GM12878 (cell line): ENCODE data around the gene MIER1. TPM values are rescaled to one million over a fixed set of nuclear protein-coding genes. Genes with fewer than 3 reads are reported as not detected.

Source experiments
- ATAC-seq: fragments of 200-7000 bp; cut with Tn5 transposase; 3 replicates; pipeline ENCODE4 v1.9.1; 2020; ENCODE audit warnings: mild to moderate bottlenecking, moderate library complexity
- BruUV-seq: library from RNA; stranded (reverse); fragments of 400-500 nt; replicated peaks from 2 replicates; lab custom pipeline; 2021; lab: Mats Ljungman, UMichigan
- CTCF ChIA-PET: fragments of 300-600 bp; sonication (Branson Sonifier 250); formaldehyde crosslinking; extraction: SDS; loops from one replicate; lab custom pipeline; 2021; ENCODE audit warnings: inconsistent platforms; lab: Yijun Ruan, JAX
- POLR2A ChIA-PET: fragments of 350-600 bp; formaldehyde crosslinking; extraction: SDS; loops from one replicate; lab custom pipeline; 2021; ENCODE audit warnings: inconsistent platforms; lab: Charles Lee
- RAD21 ChIA-PET: fragments of 300-600 bp; sonication (Branson Sonifier 250); formaldehyde crosslinking; loops from one replicate; lab custom pipeline; 2023; ENCODE audit warnings: antibody characterized with exemption; ENCODE audit not compliant: unreplicated experiment; lab: Charles Lee
- SMC1A ChIA-PET: fragments of 300-600 bp; sonication (Branson Sonifier 250); formaldehyde crosslinking; loops from one replicate; lab custom pipeline; 2023; ENCODE audit not compliant: unreplicated experiment, uncharacterized antibody; lab: Charles Lee
- DNase-seq: peaks from one replicate; pipeline ENCODE4 v3.0.0-alpha.2; 2011; ENCODE audit warnings: low read depth, low spot score
- FAIRE-seq: peaks from 3 replicates; lab custom pipeline; 2011; peaks lifted over from hg19 to GRCh38; lab: Jason Lieb, UNC
- H2AFZ ChIP-seq: 2 replicates; pipeline ENCODE4 v1.6.0; 2011; ENCODE audit warnings: low read depth, low read length, control low read depth; ENCODE audit not compliant: control insufficient read depth
- H3K27ac ChIP-seq: 2 replicates; pipeline ENCODE4 v1.5.1; 2011; ENCODE audit warnings: control low read depth; ENCODE audit not compliant: control insufficient read depth, insufficient read depth
- H3K27me3 ChIP-seq, 2 experiments: replicated peaks in 1 of 2; 2 replicates each; pipeline versions ENCODE4 v1.6.0 to v1.6.1; 2011; ENCODE audit warnings: low read length in 1 of 2; ENCODE audit not compliant: control insufficient read depth in 2 of 2, insufficient read depth in 2 of 2
- H3K36me3 ChIP-seq, 2 experiments: 2 replicates each; pipeline ENCODE4 v1.5.1; 2011; ENCODE audit warnings: low read length in 1 of 2; ENCODE audit not compliant: control insufficient read depth in 2 of 2, insufficient read depth in 2 of 2
- H3K4me1 ChIP-seq: 2 replicates; pipeline ENCODE4 v1.6.1; 2011; ENCODE audit warnings: mild to moderate bottlenecking, low read length, moderate library complexity, mixed read lengths; ENCODE audit not compliant: control insufficient read depth, insufficient read depth
- H3K4me2 ChIP-seq: 2 replicates; pipeline ENCODE4 v1.6.0; 2011; ENCODE audit warnings: control low read depth; ENCODE audit not compliant: control insufficient read depth, insufficient read depth
- H3K4me3 ChIP-seq: fragments of 200-600 bp; sonication (generic); 2 replicates; pipeline ENCODE4 v1.5.1; 2016
- H3K79me2 ChIP-seq: 2 replicates; pipeline ENCODE4 v1.6.0; 2011; ENCODE audit warnings: low read length; ENCODE audit not compliant: control insufficient read depth, insufficient read depth
- H3K9ac ChIP-seq: 2 replicates; pipeline ENCODE4 v1.8.0; 2011; ENCODE audit warnings: low read length, control low read depth, mixed read lengths; ENCODE audit not compliant: control insufficient read depth, insufficient read depth
- H3K9me3 ChIP-seq: replicated peaks from 3 replicates; pipeline ENCODE4 v1.5.1; 2011; ENCODE audit warnings: mild to moderate bottlenecking, low read length; ENCODE audit not compliant: control insufficient read depth, insufficient read depth
- H4K20me1 ChIP-seq: 2 replicates; pipeline ENCODE4 v1.6.0; 2011; ENCODE audit not compliant: control insufficient read depth, insufficient read depth
- YBX1 ChIP-seq: fragments of 450-650 bp; IDR thresholded peaks from 2 replicates; pipeline ENCODE4 v1.6.1; 2016; ENCODE audit warnings: antibody characterized with exemption
- WGBS: methylation state at CpG from one replicate; pipeline ENCODE4 v1.1.6; 2016; ENCODE audit warnings: low lambda C conversion rate; ENCODE audit not compliant: insufficient replicate concordance, insufficient coverage; ENCODE audit errors: missing lambda C conversion rate; 5-methylcytosine and 5-hydroxymethylcytosine counted together
- in situ Hi-C: fragments of 300-500 bp; cut with MboI; formaldehyde crosslinking; loops from 9 replicates; pipeline ENCODE4 v1.14.3; 2018; ENCODE audit warnings: mixed read lengths
- intact Hi-C: fragments of 100-400 bp; cut with micrococcal nuclease; formaldehyde crosslinking; loops from one replicate; pipeline ENCODE4 v1.14.2; 2022; ENCODE audit not compliant: unreplicated experiment
- polyA plus RNA-seq, 11 experiments: library from polyadenylated mRNA; depleted of rRNA in 4 of 11; unstranded in 6 of 11; stranded (reverse) in 5 of 11; fragments of >200 nt; fragmentation: Nextera tagmentation in 4 of 11; fragmentation: Illumina TruSeq in 1 of 11; extraction: Ambion mirVana in 4 of 11; extraction: Trizol in 1 of 11; gene quantifications; 1 replicate in 1 of 11; 2 replicates in 10 of 11; pipeline versions ENCODE4 v1.2.1 to v1.2.3, GENCODE V29; 2011 to 2016; ENCODE audit warnings: inconsistent platforms in 2 of 11, missing spikeins in 2 of 11, low read depth in 1 of 11
- total RNA-seq, 4 experiments: library from RNA; depleted of rRNA in 3 of 4; stranded (reverse); fragments of >200 nt in 3 of 4; fragmentation: Illumina TruSeq in 1 of 4; extraction: Trizol in 1 of 4; gene quantifications; 2 replicates each; pipeline versions ENCODE4 v1.2.1 to v1.2.3, GENCODE V29; 2013 to 2021
- TF ChIP-seq, protein P1 (sequence below): fragments of 450-650 bp; formaldehyde crosslinking; IDR thresholded peaks from 2 replicates; pipeline ENCODE4 v1.5.0; 2022; ENCODE audit warnings: mild to moderate bottlenecking, missing genetic modification characterization
- TF ChIP-seq, protein P2 (sequence below): fragments of 450-650 bp; IDR thresholded peaks from 2 replicates; pipeline ENCODE4 v1.6.1; 2016; ENCODE audit warnings: mild to moderate bottlenecking, moderate library complexity, borderline replicate concordance

Gene MIER1
- total and polyA plus RNA-seq, 10 of the 15 experiments (the other 5 are each of a cell fraction or from before 2014, with no cell fraction given): 13.6 to 39.8 (median 25.7) TPM

DNA sequence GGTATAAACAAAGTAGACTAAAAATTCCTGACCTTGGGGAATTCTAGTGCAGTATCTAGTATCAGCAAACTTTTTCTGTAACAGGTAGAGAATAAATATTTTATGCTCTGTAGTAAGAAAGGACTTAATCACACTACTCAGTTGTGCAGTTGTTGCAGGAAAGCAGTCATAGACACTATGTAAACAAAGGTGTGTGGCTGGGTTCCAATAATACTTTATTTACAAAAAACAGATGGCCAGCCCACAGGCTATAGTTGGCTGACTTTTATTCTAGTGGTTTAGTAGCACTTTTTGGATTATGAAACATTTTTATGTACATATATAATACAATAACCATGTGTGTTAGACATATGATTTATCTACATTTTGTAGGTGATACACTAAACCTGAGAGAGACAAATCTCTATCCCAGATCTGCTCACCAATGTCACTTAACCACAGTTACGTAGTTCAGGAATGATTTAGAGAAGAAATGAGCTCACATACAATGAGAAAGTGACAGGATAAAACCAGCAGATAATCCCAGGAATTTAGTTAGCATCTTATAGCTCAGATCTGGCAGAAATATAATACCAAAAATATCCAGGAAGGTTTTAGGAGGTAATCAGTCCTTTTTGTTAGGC is 56.1 kb downstream of the MIER1 start:
- in situ Hi-C loops (loop anchor here (10.0 kb wide), 1 partner anchor 444 kb away; no protein-coding TSS in a partner anchor), intact Hi-C loops (loop anchor here (5.0 to 10.0 kb wide), 3 partner anchors 214 to 444 kb away; no protein-coding TSS in a partner anchor)
- Histone ChIP-seq H3K27ac (no peak overlapping the region), H4K20me1 (no peaks in the 10 kb centered on the region), H3K79me2 (no peaks in the 10 kb centered on the region), H3K4me3 (no peak overlapping the region), H3K27me3 (no peaks in the 10 kb centered on the region), H3K36me3 (peaks cover 0 to 16% of the 10 kb centered on the region in 2 experiments; a peak in 2 of 4 replicates), H2AFZ (no peak overlapping the region), H3K4me1 (peaks cover 17% of the 10 kb centered on the region), H3K9me3 (no peaks in the 10 kb centered on the region), H3K9ac (no peak overlapping the region), H3K4me2 (no peak overlapping the region)
- RAD21 ChIA-PET: interaction anchor here (0.8 to 2.2 kb wide), 7 partner anchors 15 to 234 kb away, joined by 3 to 12 read pairs (median 4); partner anchors contain the start of genes DNAI4 and MIER1
- FAIRE-seq: no peak
- 89% methylated on average over 1 of the region's 1 CpG for WGBS
- POLR2A ChIA-PET: interaction anchor here (0.9 to 1.1 kb wide), 2 partner anchors 26 to 55 kb away, joined by 3 to 4 read pairs; no protein-coding TSS in a partner anchor
- ATAC-seq: no peak
- no TSS peak for BruUV-seq
- SMC1A ChIA-PET: interaction anchor here (0.7 to 2.2 kb wide), 19 partner anchors 8 to 452 kb away, joined by 3 to 8 read pairs (median 4); no protein-coding TSS in a partner anchor
- DNase-seq: no peak
- TF ChIP-seq, protein P1, sequence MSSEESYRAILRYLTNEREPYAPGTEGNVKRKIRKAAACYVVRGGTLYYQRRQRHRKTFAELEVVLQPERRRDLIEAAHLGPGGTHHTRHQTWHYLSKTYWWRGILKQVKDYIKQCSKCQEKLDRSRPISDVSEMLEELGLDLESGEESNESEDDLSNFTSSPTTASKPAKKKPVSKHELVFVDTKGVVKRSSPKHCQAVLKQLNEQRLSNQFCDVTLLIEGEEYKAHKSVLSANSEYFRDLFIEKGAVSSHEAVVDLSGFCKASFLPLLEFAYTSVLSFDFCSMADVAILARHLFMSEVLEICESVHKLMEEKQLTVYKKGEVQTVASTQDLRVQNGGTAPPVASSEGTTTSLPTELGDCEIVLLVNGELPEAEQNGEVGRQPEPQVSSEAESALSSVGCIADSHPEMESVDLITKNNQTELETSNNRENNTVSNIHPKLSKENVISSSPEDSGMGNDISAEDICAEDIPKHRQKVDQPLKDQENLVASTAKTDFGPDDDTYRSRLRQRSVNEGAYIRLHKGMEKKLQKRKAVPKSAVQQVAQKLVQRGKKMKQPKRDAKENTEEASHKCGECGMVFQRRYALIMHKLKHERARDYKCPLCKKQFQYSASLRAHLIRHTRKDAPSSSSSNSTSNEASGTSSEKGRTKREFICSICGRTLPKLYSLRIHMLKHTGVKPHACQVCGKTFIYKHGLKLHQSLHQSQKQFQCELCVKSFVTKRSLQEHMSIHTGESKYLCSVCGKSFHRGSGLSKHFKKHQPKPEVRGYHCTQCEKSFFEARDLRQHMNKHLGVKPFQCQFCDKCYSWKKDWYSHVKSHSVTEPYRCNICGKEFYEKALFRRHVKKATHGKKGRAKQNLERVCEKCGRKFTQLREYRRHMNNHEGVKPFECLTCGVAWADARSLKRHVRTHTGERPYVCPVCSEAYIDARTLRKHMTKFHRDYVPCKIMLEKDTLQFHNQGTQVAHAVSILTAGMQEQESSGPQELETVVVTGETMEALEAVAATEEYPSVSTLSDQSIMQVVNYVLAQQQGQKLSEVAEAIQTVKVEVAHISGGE (CRISPR knock-in tag): no peak
- TF ChIP-seq, protein P2, sequence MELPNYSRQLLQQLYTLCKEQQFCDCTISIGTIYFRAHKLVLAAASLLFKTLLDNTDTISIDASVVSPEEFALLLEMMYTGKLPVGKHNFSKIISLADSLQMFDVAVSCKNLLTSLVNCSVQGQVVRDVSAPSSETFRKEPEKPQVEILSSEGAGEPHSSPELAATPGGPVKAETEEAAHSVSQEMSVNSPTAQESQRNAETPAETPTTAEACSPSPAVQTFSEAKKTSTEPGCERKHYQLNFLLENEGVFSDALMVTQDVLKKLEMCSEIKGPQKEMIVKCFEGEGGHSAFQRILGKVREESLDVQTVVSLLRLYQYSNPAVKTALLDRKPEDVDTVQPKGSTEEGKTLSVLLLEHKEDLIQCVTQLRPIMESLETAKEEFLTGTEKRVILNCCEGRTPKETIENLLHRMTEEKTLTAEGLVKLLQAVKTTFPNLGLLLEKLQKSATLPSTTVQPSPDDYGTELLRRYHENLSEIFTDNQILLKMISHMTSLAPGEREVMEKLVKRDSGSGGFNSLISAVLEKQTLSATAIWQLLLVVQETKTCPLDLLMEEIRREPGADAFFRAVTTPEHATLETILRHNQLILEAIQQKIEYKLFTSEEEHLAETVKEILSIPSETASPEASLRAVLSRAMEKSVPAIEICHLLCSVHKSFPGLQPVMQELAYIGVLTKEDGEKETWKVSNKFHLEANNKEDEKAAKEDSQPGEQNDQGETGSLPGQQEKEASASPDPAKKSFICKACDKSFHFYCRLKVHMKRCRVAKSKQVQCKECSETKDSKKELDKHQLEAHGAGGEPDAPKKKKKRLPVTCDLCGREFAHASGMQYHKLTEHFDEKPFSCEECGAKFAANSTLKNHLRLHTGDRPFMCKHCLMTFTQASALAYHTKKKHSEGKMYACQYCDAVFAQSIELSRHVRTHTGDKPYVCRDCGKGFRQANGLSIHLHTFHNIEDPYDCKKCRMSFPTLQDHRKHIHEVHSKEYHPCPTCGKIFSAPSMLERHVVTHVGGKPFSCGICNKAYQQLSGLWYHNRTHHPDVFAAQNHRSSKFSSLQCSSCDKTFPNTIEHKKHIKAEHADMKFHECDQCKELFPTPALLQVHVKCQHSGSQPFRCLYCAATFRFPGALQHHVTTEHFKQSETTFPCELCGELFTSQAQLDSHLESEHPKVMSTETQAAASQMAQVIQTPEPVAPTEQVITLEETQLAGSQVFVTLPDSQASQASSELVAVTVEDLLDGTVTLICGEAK: peak; percentile 77
- TF ChIP-seq YBX1: no peak
- CTCF ChIA-PET: interaction anchor here (0.5 to 2.0 kb wide), 9 partner anchors 9 to 519 kb away, joined by 3 to 12 read pairs (median 4); no protein-coding TSS in a partner anchor
